Activated CD8-positive, alpha-beta T cell treated with anti-CD3 and anti-CD28 coated beads for 36 hours (primary cell): Measurements from ENCODE around the gene SLC24A3. TPM values are rescaled to one million over a fixed set of nuclear protein-coding genes. Genes with fewer than 3 reads are reported as not detected.

Experiments used
- ATAC-seq: fragments of 200-7000 bp; cut with Tn5 transposase; one replicate; pipeline ENCODE4 v1.10.0; 2021; ENCODE audit warnings: mild to moderate bottlenecking, moderate library complexity
- CTCF ChIA-PET: fragments of 350-600 bp; sonication (Branson Sonifier 250); formaldehyde crosslinking; loops from one replicate; lab custom pipeline; 2021; ENCODE audit warnings: antibody characterized with exemption; lab: Charles Lee
- POLR2A ChIA-PET: fragments of 350-600 bp; sonication (Branson Sonifier 250); formaldehyde crosslinking; loops from one replicate; lab custom pipeline; 2021; ENCODE audit warnings: antibody characterized with exemption; lab: Charles Lee
- DNase-seq: peaks from one replicate; pipeline ENCODE4 v3.0.0-alpha.2; 2020
- H3K27ac Mint-ChIP-seq: one replicate; pipeline ENCODE4 v1.8.0; 2021; ENCODE audit warnings: mild to moderate bottlenecking, mixed read lengths
- H3K27me3 Mint-ChIP-seq: one replicate; pipeline ENCODE4 v1.8.0; 2021; ENCODE audit warnings: mixed read lengths
- H3K36me3 Mint-ChIP-seq: one replicate; pipeline ENCODE4 v1.8.0; 2021; ENCODE audit warnings: low read depth, mixed read lengths
- H3K4me1 Mint-ChIP-seq: one replicate; pipeline ENCODE4 v1.8.0; 2021; ENCODE audit warnings: low read depth, mixed read lengths
- H3K4me3 Mint-ChIP-seq: one replicate; pipeline ENCODE4 v1.8.0; 2021; ENCODE audit warnings: mild to moderate bottlenecking, moderate library complexity, mixed read lengths
- H3K9me3 Mint-ChIP-seq: one replicate; pipeline ENCODE4 v1.8.0; 2021; ENCODE audit warnings: mixed read lengths
- CTCF ChIP-seq: fragments of 200-600 bp; IDR thresholded peaks from one replicate; pipeline ENCODE4 v1.8.0; 2022; ENCODE audit warnings: antibody characterized with exemption, mild to moderate bottlenecking
- intact Hi-C: fragments of 100-400 bp; cut with micrococcal nuclease; formaldehyde crosslinking; loops from one replicate; pipeline ENCODE4 v1.10.0; 2022
- total RNA-seq, 2 experiments: library from RNA; stranded (reverse); gene quantifications; one replicate each; pipeline ENCODE4 v1.2.3, GENCODE V29; 2021

Gene SLC24A3
- total RNA-seq, 2 experiments from 2014 or later: not detected

- H3K36me3 Mint-ChIP-seq: no peaks in the 10 kb centered on the region
- no peak for TF ChIP-seq CTCF
- CTCF ChIA-PET: no interaction called here
- H3K4me1 Mint-ChIP-seq: no peaks in the 10 kb centered on the region
- no peak overlapping the region for H3K27ac Mint-ChIP-seq
- H3K27me3 Mint-ChIP-seq: no peaks in the 10 kb centered on the region
- H3K4me3 Mint-ChIP-seq: no peak overlapping the region
- intact Hi-C loops: no loop called here
- ATAC-seq: no peak
- POLR2A ChIA-PET: no interaction called here
- H3K9me3 Mint-ChIP-seq: no peaks in the 10 kb centered on the region
- DNase-seq: no peak
These were observed 194.8 kb downstream of the SLC24A3 start for GRCh38 chr20:19407196-19407595.

- POLR2A ChIA-PET: no interaction called here
- ATAC-seq: no peak
- Mint-ChIP-seq H3K27me3 (no peaks in the 10 kb centered on the region), H3K36me3 (no peaks in the 10 kb centered on the region), H3K9me3 (no peaks in the 10 kb centered on the region), H3K27ac (no peak overlapping the region), H3K4me3 (no peak overlapping the region), H3K4me1 (no peaks in the 10 kb centered on the region)
- intact Hi-C loops: no loop called here
- CTCF ChIA-PET: no interaction called here
- no peak for TF ChIP-seq CTCF
- no peak for DNase-seq
These were observed 195.3 kb downstream of the SLC24A3 start for GRCh38 chr20:19407736-19408135.

GRCh38 chr20:19408971-19409370, 196.5 kb downstream of the SLC24A3 start:
- no peak for TF ChIP-seq CTCF
- POLR2A ChIA-PET: no interaction called here

GRCh38 chr20:19411811-19412210, 199.4 kb downstream of the SLC24A3 start:
- CTCF ChIA-PET: no interaction called here
- ATAC-seq (no peak), DNase-seq (no peak)
- Mint-ChIP-seq H3K4me1 (no peaks in the 10 kb centered on the region), H3K27ac (no peak overlapping the region), H3K9me3 (no peaks in the 10 kb centered on the region), H3K36me3 (no peaks in the 10 kb centered on the region), H3K27me3 (no peaks in the 10 kb centered on the region), H3K4me3 (no peak overlapping the region)
- intact Hi-C loops: no loop called here
- TF ChIP-seq CTCF: no peak
- POLR2A ChIA-PET: no interaction called here

More at GRCh38 chr20:19408971-19409370, 196.5 kb downstream of the SLC24A3 start:
- no peak overlapping the region for H3K27ac Mint-ChIP-seq
- H3K9me3 Mint-ChIP-seq: no peaks in the 10 kb centered on the region
- ATAC-seq: no peak
- no peak overlapping the region for H3K4me3 Mint-ChIP-seq
- no peaks in the 10 kb centered on the region for H3K4me1 Mint-ChIP-seq
- no peaks in the 10 kb centered on the region for H3K36me3 Mint-ChIP-seq
- CTCF ChIA-PET: no interaction called here
- intact Hi-C loops: no loop called here
- H3K27me3 Mint-ChIP-seq: no peaks in the 10 kb centered on the region
- DNase-seq: no peak

DNA sequence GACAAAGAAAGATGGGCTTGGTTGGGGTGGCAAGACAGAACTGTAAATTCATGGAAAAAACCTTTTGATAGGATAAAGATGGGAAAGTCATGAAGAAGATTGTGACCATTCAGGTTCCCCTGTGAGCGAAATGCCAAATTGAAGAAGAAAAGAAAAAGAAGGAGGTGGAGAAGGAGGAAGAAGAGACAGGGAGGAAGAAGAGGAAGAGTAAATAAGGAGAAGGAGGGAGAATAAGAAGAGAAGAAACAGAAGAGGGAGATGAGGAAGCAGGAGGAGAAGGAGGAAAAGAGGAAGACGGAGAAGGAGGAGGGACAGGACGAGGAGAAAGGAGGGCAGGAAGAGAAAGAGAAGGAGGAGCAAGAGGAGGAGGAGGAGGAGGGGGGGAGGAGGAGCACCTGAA, 199.8 kb downstream of the SLC24A3 start:
- H3K36me3 Mint-ChIP-seq: no peaks in the 10 kb centered on the region
- ATAC-seq (no peak), DNase-seq (no peak)
- no peak overlapping the region for H3K27ac Mint-ChIP-seq
- ChIA-PET POLR2A (no interaction called here), CTCF (no interaction called here)
- TF ChIP-seq CTCF: no peak
- no peaks in the 10 kb centered on the region for H3K9me3 Mint-ChIP-seq
- H3K4me1 Mint-ChIP-seq: no peaks in the 10 kb centered on the region
- intact Hi-C loops: no loop called here
- no peak overlapping the region for H3K4me3 Mint-ChIP-seq
- H3K27me3 Mint-ChIP-seq: no peaks in the 10 kb centered on the region
